SHP77 treated with DMSO at 0.1 percent for 48 hours (cell line): Measurements from ENCODE around the gene SLC25A22.

Experiments
- DNase-seq: peaks from one replicate; lab custom pipeline; 2025; lab: John Stamatoyannopoulos, UW

SLC25A22 gene

GRCh38 chr11:788953-789940 is 8.8 kb downstream of the SLC25A22 start:
- DNase-seq = no peak

GRCh38 chr11:788009-788640 is 10.0 kb downstream of the SLC25A22 start:
- no peak for DNase-seq

GRCh38 chr11:787084-787675 is 10.9 kb downstream of the SLC25A22 start:
- DNase-seq = no peak

GRCh38 chr11:786235-787083 is 11.6 kb downstream of the SLC25A22 start:
- no peak for DNase-seq

- DNase-seq = peak; percentile 35
Observed at GRCh38 chr11:783581-784015, 14.5 kb downstream of the SLC25A22 start.

- no peak for DNase-seq
Observed at GRCh38 chr11:782264-783174, 15.6 kb downstream of the SLC25A22 start.

- DNase-seq = no peak
Observed at GRCh38 chr11:779955-780532, 18.0 kb downstream of the SLC25A22 start.

GRCh38 chr11:778976-779954 is 18.8 kb downstream of the SLC25A22 start:
- no peak for DNase-seq

GRCh38 chr11:777288-778255 is 20.5 kb downstream of the SLC25A22 start, which contains the start of gene GATD1:
GATD1 (minus strand) TSS chr11:777487; CDS start chr11:777462, 25 bp downstream.
- peak; percentile 38 for DNase-seq

GRCh38 chr11:776561-777287 is 21.4 kb downstream of the SLC25A22 start:
- no peak for DNase-seq

- no peak for DNase-seq
Observed at GRCh38 chr11:776263-776560, 21.9 kb downstream of the SLC25A22 start.

GRCh38 chr11:774873-775592 is 23.0 kb downstream of the SLC25A22 start:
- no peak for DNase-seq

- DNase-seq = no peak
Observed at GRCh38 chr11:773830-774229, 24.3 kb downstream of the SLC25A22 start.

GRCh38 chr11:773425-773824 is 24.7 kb downstream of the SLC25A22 start:
- no peak for DNase-seq

GRCh38 chr11:772429-773390 is 25.4 kb downstream of the SLC25A22 start:
- DNase-seq = no peak
